ENCODE results near the gene MYL7.

DNA sequence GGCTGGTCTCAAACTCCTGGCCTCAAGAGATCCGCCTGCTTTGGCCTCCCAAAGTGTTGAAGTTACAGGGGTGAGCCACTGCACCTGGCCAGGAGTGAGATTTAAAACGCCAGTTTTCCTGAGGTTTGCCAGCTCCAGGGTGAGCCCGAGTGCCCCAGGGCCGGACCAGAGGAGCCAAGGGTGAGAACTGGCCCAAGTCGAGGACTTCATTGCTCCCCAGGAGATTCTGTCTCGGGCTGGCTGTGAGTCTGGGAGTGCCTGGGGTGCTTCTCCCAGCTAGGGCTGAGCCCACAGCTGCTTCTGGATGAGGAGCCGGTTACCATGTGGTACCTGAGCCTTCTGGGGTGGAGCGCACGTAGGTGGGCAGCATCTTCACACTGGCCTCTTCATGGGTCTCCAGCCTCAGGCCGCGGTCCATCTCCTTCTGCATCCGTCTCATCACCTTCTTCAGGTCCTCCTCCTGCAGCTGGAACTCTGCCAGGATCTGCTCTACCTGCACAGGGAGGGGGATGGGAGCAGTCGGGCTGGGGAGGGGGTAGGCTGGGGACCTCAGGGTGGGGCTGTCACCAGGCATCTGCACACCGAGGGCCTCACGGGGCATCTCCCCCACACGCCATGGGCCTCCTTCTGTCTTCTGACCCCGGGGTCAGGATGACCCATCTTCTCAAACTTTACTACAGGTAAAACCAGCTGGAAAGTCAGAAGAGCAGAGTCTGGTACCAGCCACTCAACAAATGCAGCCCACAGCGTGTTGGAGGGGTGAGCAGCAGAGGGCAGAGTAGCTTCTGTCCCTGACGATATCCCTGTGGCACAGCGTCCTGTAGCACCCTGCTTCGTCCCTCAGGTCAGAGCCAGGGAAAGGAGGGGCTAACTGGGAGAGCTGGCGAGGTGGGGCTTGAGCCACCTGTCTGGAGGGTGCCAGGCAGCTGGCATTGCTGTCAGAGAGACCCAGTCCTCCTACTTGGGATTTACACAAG, 12.1 kb upstream of the MYL7 start:
- TF ChIP-seq, protein P1, sequence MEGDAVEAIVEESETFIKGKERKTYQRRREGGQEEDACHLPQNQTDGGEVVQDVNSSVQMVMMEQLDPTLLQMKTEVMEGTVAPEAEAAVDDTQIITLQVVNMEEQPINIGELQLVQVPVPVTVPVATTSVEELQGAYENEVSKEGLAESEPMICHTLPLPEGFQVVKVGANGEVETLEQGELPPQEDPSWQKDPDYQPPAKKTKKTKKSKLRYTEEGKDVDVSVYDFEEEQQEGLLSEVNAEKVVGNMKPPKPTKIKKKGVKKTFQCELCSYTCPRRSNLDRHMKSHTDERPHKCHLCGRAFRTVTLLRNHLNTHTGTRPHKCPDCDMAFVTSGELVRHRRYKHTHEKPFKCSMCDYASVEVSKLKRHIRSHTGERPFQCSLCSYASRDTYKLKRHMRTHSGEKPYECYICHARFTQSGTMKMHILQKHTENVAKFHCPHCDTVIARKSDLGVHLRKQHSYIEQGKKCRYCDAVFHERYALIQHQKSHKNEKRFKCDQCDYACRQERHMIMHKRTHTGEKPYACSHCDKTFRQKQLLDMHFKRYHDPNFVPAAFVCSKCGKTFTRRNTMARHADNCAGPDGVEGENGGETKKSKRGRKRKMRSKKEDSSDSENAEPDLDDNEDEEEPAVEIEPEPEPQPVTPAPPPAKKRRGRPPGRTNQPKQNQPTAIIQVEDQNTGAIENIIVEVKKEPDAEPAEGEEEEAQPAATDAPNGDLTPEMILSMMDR (IDR thresholded peaks at IDR 0.05; ENCODE audit: low read length) = no peak
- no peak for TF ChIP-seq EZH2 (optimal IDR thresholded peaks at IDR 0.05; ENCODE audit: low read depth, low read length)

All from MM.1S (cell line).